HCT116 (cell line): Measurements from ENCODE around the gene SLA2. TPM values are rescaled to one million over a fixed set of nuclear protein-coding genes. Genes with fewer than 3 reads are reported as not detected.
"Not testable (repeated sequence)": the region's sequence is repeated elsewhere in the genome, so short reads cannot be mapped to it uniquely, and the experiment has no call there.

Source experiments
- ATAC-seq: fragments of 200-7000 bp; cut with Tn5 transposase; 2 replicates; pipeline ENCODE4 v1.9.1; 2020; ENCODE audit warnings: mild to moderate bottlenecking, moderate library complexity
- BruUV-seq: library from RNA; stranded (reverse); fragments of 400-500 nt; replicated peaks from 2 replicates; lab custom pipeline; 2021; lab: Mats Ljungman, UMichigan
- CTCF ChIA-PET: fragments of 300-600 bp; sonication (Branson Sonifier 250); formaldehyde crosslinking; loops from one replicate; lab custom pipeline; 2021; ENCODE audit warnings: antibody characterized with exemption; lab: Charles Lee
- POLR2A ChIA-PET: fragments of 300-600, 350-600 bp; sonication (Branson Sonifier 250); formaldehyde crosslinking; loops from one replicate; lab custom pipeline; 2021; ENCODE audit warnings: antibody characterized with exemption; lab: Charles Lee
- RAD21 ChIA-PET, 2 experiments: fragments of 300-600 bp; sonication (Branson Sonifier 250); formaldehyde crosslinking; loops; one replicate each; lab custom pipeline; 2023; ENCODE audit warnings: low total read pairs in 2 of 2; ENCODE audit not compliant: uncharacterized antibody in 2 of 2, unreplicated experiment in 2 of 2, low non-redundant PET in 1 of 2; lab: Charles Lee
- DNase-seq: peaks from one replicate; pipeline ENCODE4 v3.0.0-alpha.2; 2010; ENCODE audit warnings: low read depth, low spot score
- H2AFZ ChIP-seq: fragments of 200-600 bp; shearing (Covaris generic), sonication (generic); 2 replicates; pipeline ENCODE4 v1.6.1; 2017; ENCODE audit warnings: low read depth, mixed run types, mixed read lengths, antibody characterized with exemption, low read length; ENCODE audit not compliant: poor library complexity, severe bottlenecking
- H3K27ac ChIP-seq: 2 replicates; pipeline ENCODE4 v1.5.1; 2012; ENCODE audit warnings: low read depth, low read length
- H3K27me3 ChIP-seq: fragments of 200-600 bp; sonication (generic); 2 replicates; pipeline ENCODE4 v1.6.1; 2016; ENCODE audit warnings: mixed run types, low read length, mixed read lengths; ENCODE audit not compliant: insufficient read depth
- H3K36me3 ChIP-seq, 2 experiments: fragments of 200-500 bp in 1 of 2; fragments of 200-600 bp in 1 of 2; sonication (Bioruptor generic) in 1 of 2; sonication (generic) in 1 of 2; 2 replicates each; pipeline versions ENCODE4 v1.5.1 to v1.6.1; 2014 to 2016; ENCODE audit warnings: low read length in 2 of 2, inconsistent platforms in 1 of 2, mixed read lengths in 1 of 2, mixed run types in 1 of 2; ENCODE audit not compliant: insufficient read depth in 2 of 2, control insufficient read depth in 1 of 2
- H3K4me1 ChIP-seq, 2 experiments: fragments of 200-600 bp in 1 of 2; sonication (generic) in 1 of 2; 2 replicates each; pipeline versions ENCODE4 v1.5.1 to v1.6.1; 2012 to 2017; ENCODE audit warnings: low read length in 2 of 2, inconsistent platforms in 1 of 2, mild to moderate bottlenecking in 1 of 2, mixed read lengths in 1 of 2, mixed run types in 1 of 2, moderate library complexity in 1 of 2; ENCODE audit not compliant: insufficient read depth in 2 of 2, control insufficient read depth in 1 of 2
- H3K4me2 ChIP-seq: fragments of 200-600 bp; sonication (generic); 2 replicates; pipeline ENCODE4 v1.6.1; 2017; ENCODE audit warnings: mixed run types, low read length, mixed read lengths
- H3K4me3 ChIP-seq, 2 experiments: fragments of 200-600 bp in 1 of 2; sonication (generic) in 1 of 2; replicated peaks in 1 of 2; 2 replicates each; pipeline ENCODE4 v1.5.1; 2011 to 2016; ENCODE audit warnings: low read length in 2 of 2, control low read depth in 1 of 2, low read depth in 1 of 2, mild to moderate bottlenecking in 1 of 2, mixed read lengths in 1 of 2, mixed run types in 1 of 2
- H3K79me2 ChIP-seq: fragments of 200-600 bp; sonication (generic); 2 replicates; pipeline ENCODE4 v1.6.1; 2017; ENCODE audit warnings: mild to moderate bottlenecking, mixed run types, low read length, moderate library complexity, mixed read lengths; ENCODE audit not compliant: insufficient read depth
- H3K9ac ChIP-seq: fragments of 200-600 bp; sonication (generic); 2 replicates; pipeline ENCODE4 v1.6.1; 2016; ENCODE audit warnings: low read length, mixed read lengths
- H3K9me2 ChIP-seq: fragments of 200-600 bp; sonication (generic), shearing (Covaris generic); 2 replicates; pipeline ENCODE4 v1.6.1; 2017; ENCODE audit warnings: mixed run types, mild to moderate bottlenecking, moderate library complexity; ENCODE audit not compliant: insufficient read depth
- H3K9me3 ChIP-seq, 2 experiments: fragments of 200-500 bp in 1 of 2; fragments of 200-600 bp in 1 of 2; sonication (Bioruptor generic) in 1 of 2; sonication (generic) in 1 of 2; 2 replicates each; pipeline ENCODE4 v1.6.1; 2014 to 2017; ENCODE audit warnings: low read length in 2 of 2, mixed read lengths in 2 of 2, inconsistent platforms in 1 of 2, low read depth in 1 of 2, mild to moderate bottlenecking in 1 of 2, mixed run types in 1 of 2, moderate library complexity in 1 of 2; ENCODE audit not compliant: control insufficient read depth in 1 of 2, insufficient read depth in 1 of 2
- H4K20me1 ChIP-seq: fragments of 200-600 bp; sonication (generic), shearing (Covaris generic); 2 replicates; pipeline ENCODE4 v1.6.1; 2017; ENCODE audit warnings: mixed run types, mild to moderate bottlenecking, moderate library complexity; ENCODE audit not compliant: insufficient read depth
- ATF3 ChIP-seq: IDR thresholded peaks from 2 replicates; pipeline ENCODE4 v1.6.1; 2012
- CEBPB ChIP-seq: IDR thresholded peaks from 2 replicates; pipeline ENCODE4 v1.6.1; 2012; ENCODE audit warnings: low read depth
- EGR1 ChIP-seq: IDR thresholded peaks from 2 replicates; pipeline ENCODE4 v1.6.1; 2012; ENCODE audit warnings: low read depth
- ELF1 ChIP-seq: IDR thresholded peaks from 2 replicates; pipeline ENCODE4 v1.6.1; 2012; ENCODE audit warnings: low read depth, borderline replicate concordance
- POLR2A ChIP-seq: IDR thresholded peaks from 2 replicates; pipeline ENCODE4 v1.7.0; 2011; ENCODE audit warnings: borderline replicate concordance; ENCODE audit not compliant: insufficient read depth, insufficient read length; ENCODE audit errors: extremely low read depth
- RAD21 ChIP-seq: IDR thresholded peaks from 2 replicates; pipeline ENCODE4 v1.6.1; 2012; ENCODE audit warnings: low read depth, mild to moderate bottlenecking
- SIN3A ChIP-seq: IDR thresholded peaks from 2 replicates; pipeline ENCODE4 v1.6.1; 2012; ENCODE audit warnings: low read depth
- SP1 ChIP-seq: IDR thresholded peaks from 2 replicates; pipeline ENCODE4 v1.6.1; 2012; ENCODE audit warnings: low read depth
- TCF7L2 ChIP-seq: IDR thresholded peaks from 2 replicates; pipeline ENCODE4 v1.7.0; 2011; ENCODE audit warnings: borderline replicate concordance, inconsistent platforms; ENCODE audit not compliant: insufficient read depth, insufficient read length; ENCODE audit errors: extremely low read depth
- ZFX ChIP-seq: fragments of 450-650 bp; IDR thresholded peaks from 2 replicates; pipeline ENCODE4 v1.6.1; 2017
- intact Hi-C: fragments of 100-400 bp; cut with micrococcal nuclease; formaldehyde crosslinking; loops from 2 replicates; pipeline ENCODE4 v1.10.0; 2022
- total RNA-seq: library from RNA; stranded (reverse); gene quantifications from one replicate; pipeline ENCODE4 v1.2.1, GENCODE V29; 2021; ENCODE audit not compliant: unreplicated experiment
- TF ChIP-seq, protein P1 (sequence below): IDR thresholded peaks from 2 replicates; pipeline ENCODE4 v1.6.1; 2012

Gene SLA2
- total RNA-seq, 1 experiment from 2014 or later = 0.12 TPM

GRCh38 chr20:36611625-36612024 is 34.4 kb downstream of the SLA2 start (continued):
- TF ChIP-seq TCF7L2 (no peak), RAD21 (no peak), ZFX (no peak), SIN3A (no peak), ATF3 (no peak), CEBPB (no peak), EGR1 (no peak), POLR2A (no peak), ELF1 (no peak), SP1 (no peak)
- TF ChIP-seq, protein P1, sequence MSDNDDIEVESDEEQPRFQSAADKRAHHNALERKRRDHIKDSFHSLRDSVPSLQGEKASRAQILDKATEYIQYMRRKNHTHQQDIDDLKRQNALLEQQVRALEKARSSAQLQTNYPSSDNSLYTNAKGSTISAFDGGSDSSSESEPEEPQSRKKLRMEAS = no peak

GRCh38 chr20:36608388-36608728 is 37.6 kb downstream of the SLA2 start:
- ATAC-seq, DNase-seq, H3K9me3 ChIP-seq, H3K27me3 ChIP-seq, BruUV-seq, H4K20me1 ChIP-seq, H2AFZ ChIP-seq, H3K9ac ChIP-seq, RAD21 ChIA-PET, H3K4me3 ChIP-seq, H3K9me2 ChIP-seq, CTCF ChIA-PET: not testable (repeated sequence)
- Histone ChIP-seq H3K4me2 (peak overlapping the region; percentile 93), H3K4me1 (peaks cover 23 to 32% of the 10 kb centered on the region in 2 experiments), H3K79me2 (peaks cover 50% of the 10 kb centered on the region), H3K27ac (peak overlapping the region; percentile 88; the same call in 1 of the 2 replicates), H3K36me3 (peaks cover 27 to 52% of the 10 kb centered on the region in 2 experiments)
- intact Hi-C loops = loop anchor here (10.0 kb wide), 1 partner anchor 134 kb away; no protein-coding TSS in a partner anchor
- POLR2A ChIA-PET = interaction anchor here (0.7 kb wide), 1 partner anchor 921 kb away, joined by 3 read pairs; no protein-coding TSS in a partner anchor
